Measurements from ENCODE around the gene HSH2D.

Gene HSH2D

GRCh38 chr19:16197622-16198369, 54.3 kb downstream of the HSH2D start, which contains the start of gene AP1M1:
Gene AP1M1, plus strand, starts transcription at chr19:16197911. Its CDS starts 116 bp downstream, at chr19:16198027.
- peak; percentile 98 for DNase-seq

- DNase-seq, result no peak
These were observed 54.8 kb downstream of the HSH2D start for GRCh38 chr19:16198370-16198651.

- no peak for DNase-seq
These were observed 55.9 kb downstream of the HSH2D start for GRCh38 chr19:16199275-16199932.

- DNase-seq, result no peak
These were observed 56.8 kb downstream of the HSH2D start for GRCh38 chr19:16200038-16201010.

GRCh38 chr19:16201011-16201391, 57.5 kb downstream of the HSH2D start:
- DNase-seq, result no peak

GRCh38 chr19:16202320-16203255, 59.1 kb downstream of the HSH2D start:
- no peak for DNase-seq

GRCh38 chr19:16203256-16204004, 59.9 kb downstream of the HSH2D start:
- no peak for DNase-seq

GRCh38 chr19:16204005-16204294, 60.5 kb downstream of the HSH2D start:
- no peak for DNase-seq

GRCh38 chr19:16205205-16206045, 61.9 kb downstream of the HSH2D start:
- no peak for DNase-seq

GRCh38 chr19:16206046-16206605, 62.6 kb downstream of the HSH2D start:
- no peak for DNase-seq

- no peak for DNase-seq
These were observed 63.2 kb downstream of the HSH2D start for GRCh38 chr19:16206637-16207036.

- DNase-seq, result no peak
These were observed 63.6 kb downstream of the HSH2D start for GRCh38 chr19:16207063-16207462.

GRCh38 chr19:16207490-16208025, 64.1 kb downstream of the HSH2D start:
- no peak for DNase-seq

All from central memory CD4-positive, alpha-beta T cell (primary cell).